WERI-Rb-1 (cell line): Measurements from ENCODE around the gene TSPAN3.

Source experiments
- DNase-seq: peaks from one replicate; pipeline ENCODE4 v3.0.0-alpha.2; 2020
- H3K27ac ChIP-seq: fragments of 250-450 bp; sonication (Bioruptor Pico); 2 replicates; pipeline ENCODE4 v1.5.1; 2020; ENCODE audit warnings: mild to moderate bottlenecking, moderate library complexity
- H3K27me3 ChIP-seq: fragments of 250-450 bp; sonication (Bioruptor Pico); 2 replicates; pipeline ENCODE4 v1.5.1; 2021; ENCODE audit warnings: mild to moderate bottlenecking, low read depth, moderate library complexity; ENCODE audit not compliant: insufficient read depth, severe bottlenecking
- H3K36me3 ChIP-seq: fragments of 250-450 bp; sonication (Bioruptor Pico); 2 replicates; pipeline ENCODE4 v1.5.1; 2020; ENCODE audit warnings: mild to moderate bottlenecking, moderate library complexity
- H3K4me3 ChIP-seq: 2 replicates; pipeline ENCODE4 v1.5.1; 2011; ENCODE audit warnings: low read depth, mild to moderate bottlenecking, control low read depth, low read length
- H3K9me3 ChIP-seq: fragments of 250-450 bp; sonication (Bioruptor Pico); 2 replicates; pipeline ENCODE4 v1.5.1; 2021; ENCODE audit warnings: mild to moderate bottlenecking, moderate library complexity; ENCODE audit not compliant: severe bottlenecking
- TF ChIP-seq, protein P1 (sequence below): IDR thresholded peaks from 2 replicates; pipeline ENCODE4 v1.5.1; 2011; ENCODE audit warnings: low read depth, mild to moderate bottlenecking, control low read depth, inconsistent platforms, low read length

TSPAN3 gene

DNA sequence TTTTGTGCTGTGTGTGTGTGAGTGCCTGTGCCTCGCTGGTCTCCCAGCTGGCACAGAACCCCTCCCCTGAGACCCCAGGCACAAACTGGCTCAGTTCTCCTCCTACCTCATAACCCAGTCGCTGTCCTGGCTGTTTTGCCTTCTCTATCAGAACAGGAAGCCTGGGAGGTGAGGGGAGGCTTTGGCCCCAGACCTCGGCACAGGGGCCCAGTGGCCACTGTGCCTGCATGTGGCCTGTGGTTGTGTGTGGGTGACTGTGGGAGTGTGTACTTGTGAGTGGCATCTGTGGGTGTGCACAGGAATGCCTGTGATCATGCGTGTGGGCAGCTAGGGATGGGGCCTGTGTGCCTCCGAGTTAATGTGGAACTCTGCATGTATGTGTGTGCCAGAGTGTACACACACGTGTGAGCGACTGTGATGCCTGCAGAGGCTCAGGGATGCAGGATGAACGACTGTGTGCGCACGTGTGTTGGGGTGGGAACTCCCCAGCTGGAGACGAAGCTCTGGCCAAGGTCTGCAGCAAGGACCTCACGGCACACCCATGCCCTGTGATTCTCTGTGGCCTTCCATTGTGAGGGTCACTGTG lies 43.7 kb downstream of the TSPAN3 start:
- DNase-seq: no peak
- Histone ChIP-seq H3K4me3 (no peak overlapping the region), H3K36me3 (no peaks in the 10 kb centered on the region), H3K9me3 (no peaks in the 10 kb centered on the region), H3K27ac (no peak overlapping the region), H3K27me3 (no peaks in the 10 kb centered on the region)
- TF ChIP-seq, protein P1, sequence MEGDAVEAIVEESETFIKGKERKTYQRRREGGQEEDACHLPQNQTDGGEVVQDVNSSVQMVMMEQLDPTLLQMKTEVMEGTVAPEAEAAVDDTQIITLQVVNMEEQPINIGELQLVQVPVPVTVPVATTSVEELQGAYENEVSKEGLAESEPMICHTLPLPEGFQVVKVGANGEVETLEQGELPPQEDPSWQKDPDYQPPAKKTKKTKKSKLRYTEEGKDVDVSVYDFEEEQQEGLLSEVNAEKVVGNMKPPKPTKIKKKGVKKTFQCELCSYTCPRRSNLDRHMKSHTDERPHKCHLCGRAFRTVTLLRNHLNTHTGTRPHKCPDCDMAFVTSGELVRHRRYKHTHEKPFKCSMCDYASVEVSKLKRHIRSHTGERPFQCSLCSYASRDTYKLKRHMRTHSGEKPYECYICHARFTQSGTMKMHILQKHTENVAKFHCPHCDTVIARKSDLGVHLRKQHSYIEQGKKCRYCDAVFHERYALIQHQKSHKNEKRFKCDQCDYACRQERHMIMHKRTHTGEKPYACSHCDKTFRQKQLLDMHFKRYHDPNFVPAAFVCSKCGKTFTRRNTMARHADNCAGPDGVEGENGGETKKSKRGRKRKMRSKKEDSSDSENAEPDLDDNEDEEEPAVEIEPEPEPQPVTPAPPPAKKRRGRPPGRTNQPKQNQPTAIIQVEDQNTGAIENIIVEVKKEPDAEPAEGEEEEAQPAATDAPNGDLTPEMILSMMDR: no peak

DNA sequence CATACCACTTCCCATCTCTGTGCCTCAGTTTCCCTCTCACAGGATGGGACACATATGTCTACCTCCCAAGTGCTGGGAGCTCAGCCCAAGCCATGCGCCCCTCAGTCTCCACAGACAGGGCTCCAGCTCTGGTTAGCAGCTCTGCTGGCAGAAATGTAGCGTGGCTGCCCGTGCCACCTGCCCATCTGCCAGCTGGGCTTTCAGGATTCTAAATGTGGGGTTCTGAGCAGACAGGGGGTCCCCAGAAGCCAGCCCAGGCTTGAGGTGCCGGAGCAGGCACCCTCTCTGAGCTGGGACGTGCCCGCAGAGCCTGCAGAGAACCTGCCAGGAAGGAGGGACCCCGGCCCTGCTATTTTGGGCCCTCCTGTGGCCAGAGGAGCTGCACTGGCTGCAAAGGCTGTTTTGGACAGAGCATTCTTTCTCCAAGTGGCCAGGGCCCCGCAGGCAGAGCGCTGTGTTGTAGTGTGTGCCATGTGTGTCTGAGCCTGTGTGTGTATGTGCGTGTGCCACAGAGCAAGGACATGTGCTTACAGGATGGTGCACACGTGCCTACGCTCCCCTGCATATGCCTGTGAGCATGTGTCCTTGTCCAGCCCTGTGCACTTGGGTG lies 44.3 kb downstream of the TSPAN3 start:
- H3K36me3 ChIP-seq: no peaks in the 10 kb centered on the region
- H3K9me3 ChIP-seq: no peaks in the 10 kb centered on the region
- H3K4me3 ChIP-seq: no peak overlapping the region
- H3K27me3 ChIP-seq: no peaks in the 10 kb centered on the region
- DNase-seq: no peak
- no peak overlapping the region for H3K27ac ChIP-seq
- TF ChIP-seq, protein P1: no peak

DNA sequence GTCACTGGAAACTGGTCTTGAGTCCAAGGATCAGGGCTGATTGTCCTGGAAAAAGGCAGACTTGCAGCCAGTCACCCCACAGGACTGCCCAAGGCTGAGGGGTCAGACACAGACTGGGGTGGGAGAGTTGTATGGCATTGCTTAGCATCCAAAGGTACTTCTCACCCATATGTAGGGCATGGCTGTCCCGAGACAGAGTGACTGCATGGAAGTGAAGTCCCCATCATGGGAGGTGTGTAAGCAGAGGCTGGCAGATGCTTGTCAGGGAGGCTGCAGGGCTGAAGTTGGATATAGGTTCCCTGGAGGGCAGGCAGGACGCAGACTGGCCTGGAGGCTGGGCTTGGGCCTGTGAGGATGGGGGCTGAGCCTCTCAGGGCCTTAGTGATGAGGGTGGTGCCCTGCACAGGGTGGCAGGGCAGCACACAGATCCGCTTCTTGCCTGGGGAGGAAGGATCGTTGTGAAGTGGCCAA lies 44.9 kb downstream of the TSPAN3 start:
- Histone ChIP-seq H3K36me3 (no peaks in the 10 kb centered on the region), H3K4me3 (no peak overlapping the region), H3K27me3 (no peaks in the 10 kb centered on the region), H3K27ac (no peak overlapping the region), H3K9me3 (no peaks in the 10 kb centered on the region)
- TF ChIP-seq, protein P1: no peak
- no peak for DNase-seq

DNA sequence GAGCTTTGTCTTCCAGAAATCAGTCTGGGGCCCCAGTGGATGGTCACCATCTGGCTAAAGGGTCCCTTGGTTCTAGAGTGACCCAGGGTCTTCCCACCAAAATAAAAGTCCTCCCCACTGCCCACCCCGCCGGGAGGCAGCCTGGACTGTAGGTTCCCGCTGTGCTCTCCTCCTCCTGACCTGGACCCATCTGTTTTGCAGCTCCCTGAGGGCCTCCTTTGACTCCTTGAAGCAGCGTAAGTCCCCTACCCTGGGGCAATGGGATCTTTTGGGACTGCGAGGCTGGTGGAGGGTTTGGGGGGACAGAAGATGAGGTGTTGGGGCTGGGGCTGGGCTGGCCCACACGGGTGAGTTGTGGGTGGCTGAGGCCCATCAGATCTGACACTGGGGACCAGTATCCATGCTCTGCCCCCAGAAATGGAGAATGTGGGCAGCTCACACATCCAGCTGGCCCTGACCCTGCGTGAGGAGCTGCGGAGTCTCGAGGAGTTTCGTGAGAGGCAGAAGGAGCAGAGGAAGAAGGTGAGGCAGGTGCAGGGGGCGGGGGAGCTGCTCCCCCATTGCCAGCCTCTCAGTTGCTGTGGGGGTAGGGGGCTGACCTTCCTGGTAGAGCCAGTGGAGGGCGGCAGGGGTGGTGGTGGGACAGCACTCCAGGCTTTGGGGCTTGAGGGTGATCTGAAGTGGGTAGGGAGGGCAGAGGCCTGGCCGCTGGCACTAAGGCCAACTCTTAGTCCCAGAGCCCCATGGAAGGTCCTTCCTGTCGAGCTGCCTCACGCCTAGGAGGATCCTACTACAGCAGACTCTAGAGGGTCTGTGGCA lies 45.6 kb downstream of the TSPAN3 start:
- no peaks in the 10 kb centered on the region for H3K27me3 ChIP-seq
- peak overlapping the region; percentile 31 for H3K27ac ChIP-seq
- no peak overlapping the region for H3K4me3 ChIP-seq
- no peak for DNase-seq
- TF ChIP-seq, protein P1: no peak
- no peaks in the 10 kb centered on the region for H3K9me3 ChIP-seq
- H3K36me3 ChIP-seq: no peaks in the 10 kb centered on the region

DNA sequence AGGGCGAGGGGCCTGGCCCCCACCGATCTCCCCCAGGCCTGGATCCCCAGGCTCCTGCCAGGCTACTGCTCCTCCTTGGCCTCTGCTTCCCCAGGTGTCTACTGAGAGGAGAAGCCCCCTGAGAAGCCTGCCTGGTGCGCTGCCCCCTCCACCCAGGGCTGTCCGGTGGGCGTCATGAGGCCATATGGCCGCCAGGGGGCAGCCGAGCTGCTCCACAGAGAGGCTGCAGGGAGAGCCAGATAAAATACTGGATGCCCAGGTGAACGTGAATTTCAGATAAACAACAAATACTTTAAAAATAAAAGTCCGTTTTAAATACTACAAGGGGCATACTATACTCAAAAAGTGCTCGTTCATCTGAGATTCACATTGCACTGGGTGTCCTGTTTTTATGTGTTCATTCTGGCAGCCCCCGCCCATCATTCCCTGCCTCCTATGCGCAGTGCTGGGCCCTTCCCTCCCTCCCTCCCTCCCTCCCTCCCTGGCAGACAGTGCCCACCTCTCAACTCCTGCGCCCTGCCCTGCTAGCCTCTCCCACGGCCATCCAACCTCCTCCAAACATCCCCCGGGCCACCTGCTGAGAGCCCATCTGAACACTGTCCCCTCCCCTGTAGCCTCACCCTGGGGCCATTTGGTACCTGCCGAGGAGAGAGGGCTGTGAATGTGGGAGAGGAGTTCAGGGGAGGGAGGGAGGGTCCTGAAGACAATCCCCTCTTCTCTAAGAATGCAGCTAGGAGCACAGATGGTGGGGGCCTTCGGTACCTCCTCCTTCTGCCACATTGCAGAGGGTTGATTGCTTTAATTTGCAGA lies 46.4 kb downstream of the TSPAN3 start:
- Histone ChIP-seq H3K27me3 (no peaks in the 10 kb centered on the region), H3K36me3 (no peaks in the 10 kb centered on the region), H3K4me3 (no peak overlapping the region), H3K27ac (peak overlapping the region; percentile 31), H3K9me3 (no peaks in the 10 kb centered on the region)
- TF ChIP-seq, protein P1: peak; percentile 76
- peak; percentile 76 for DNase-seq
